COR-L47 (cell line): ENCODE data around the gene STPG3.
"Not testable (repeated sequence)": the region's sequence is repeated elsewhere in the genome, so short reads cannot be mapped to it uniquely, and the experiment has no call there.

ENCODE experiments used
- DNase-seq: peaks from one replicate; lab custom pipeline; 2025; lab: John Stamatoyannopoulos, UW

STPG3 gene

DNA sequence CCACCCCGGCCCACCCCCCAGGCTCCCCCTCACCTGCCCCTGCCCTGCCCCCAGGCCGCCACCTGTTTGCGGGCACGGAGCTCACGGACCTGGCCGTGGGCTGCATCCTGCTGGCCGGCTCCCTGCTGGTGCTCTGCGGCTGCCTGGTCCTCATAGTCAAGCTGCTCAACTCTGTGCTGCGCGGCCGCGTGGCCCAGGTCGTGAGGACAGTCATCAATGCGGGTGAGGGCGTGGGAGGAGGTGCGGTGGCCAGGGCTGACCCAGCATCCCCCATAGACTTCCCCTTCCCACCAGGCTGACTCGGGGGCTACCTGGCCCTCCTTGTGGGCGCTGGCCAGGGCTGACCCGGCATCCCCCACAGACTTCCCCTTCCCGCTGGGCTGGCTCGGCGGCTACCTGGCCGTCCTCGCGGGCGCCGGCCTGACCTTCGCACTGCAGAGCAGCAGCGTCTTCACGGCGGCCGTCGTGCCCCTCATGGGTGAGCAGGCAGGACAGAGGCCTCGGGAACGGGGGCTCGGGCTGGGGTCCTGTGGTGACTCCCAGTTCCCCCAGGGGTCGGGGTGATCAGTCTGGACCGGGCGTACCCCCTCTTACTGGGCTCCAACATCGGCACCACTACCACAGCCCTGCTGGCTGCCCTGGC, 16.9 kb upstream of the STPG3 start:
- DNase-seq: no peak

DNA sequence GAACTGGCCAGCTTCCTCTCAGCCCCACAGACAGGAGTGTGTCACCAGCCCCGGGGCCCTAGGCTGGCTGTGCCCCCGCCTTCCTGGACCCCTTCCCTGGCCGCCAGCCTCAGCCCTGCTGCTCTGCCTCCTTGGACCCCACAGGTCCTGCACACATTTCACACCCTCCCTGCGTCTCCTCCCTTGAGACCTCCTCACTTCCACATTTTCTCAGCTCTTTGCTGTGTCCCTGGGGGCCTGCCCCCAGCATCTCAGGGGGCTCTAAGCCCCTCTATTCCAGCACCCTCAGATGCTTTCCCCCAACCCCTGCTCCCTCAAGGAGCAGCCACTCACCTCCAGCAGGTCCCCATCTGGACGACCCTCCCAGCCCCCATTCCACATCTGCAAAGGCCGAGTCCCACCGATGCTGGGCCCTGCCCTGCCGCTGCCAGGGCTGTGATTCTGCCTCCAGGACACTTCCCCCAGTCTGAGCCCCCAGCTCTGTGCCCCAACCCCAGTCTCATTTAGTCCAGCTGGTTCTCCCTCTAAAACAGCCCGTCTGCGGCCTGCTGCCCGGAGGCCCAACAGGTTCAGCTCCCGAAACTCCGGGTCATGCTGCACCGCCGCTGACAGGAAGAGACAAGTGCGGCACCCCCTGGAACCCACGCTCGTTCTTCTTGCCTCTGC, 16.2 kb upstream of the STPG3 start:
- DNase-seq: no peak

DNA sequence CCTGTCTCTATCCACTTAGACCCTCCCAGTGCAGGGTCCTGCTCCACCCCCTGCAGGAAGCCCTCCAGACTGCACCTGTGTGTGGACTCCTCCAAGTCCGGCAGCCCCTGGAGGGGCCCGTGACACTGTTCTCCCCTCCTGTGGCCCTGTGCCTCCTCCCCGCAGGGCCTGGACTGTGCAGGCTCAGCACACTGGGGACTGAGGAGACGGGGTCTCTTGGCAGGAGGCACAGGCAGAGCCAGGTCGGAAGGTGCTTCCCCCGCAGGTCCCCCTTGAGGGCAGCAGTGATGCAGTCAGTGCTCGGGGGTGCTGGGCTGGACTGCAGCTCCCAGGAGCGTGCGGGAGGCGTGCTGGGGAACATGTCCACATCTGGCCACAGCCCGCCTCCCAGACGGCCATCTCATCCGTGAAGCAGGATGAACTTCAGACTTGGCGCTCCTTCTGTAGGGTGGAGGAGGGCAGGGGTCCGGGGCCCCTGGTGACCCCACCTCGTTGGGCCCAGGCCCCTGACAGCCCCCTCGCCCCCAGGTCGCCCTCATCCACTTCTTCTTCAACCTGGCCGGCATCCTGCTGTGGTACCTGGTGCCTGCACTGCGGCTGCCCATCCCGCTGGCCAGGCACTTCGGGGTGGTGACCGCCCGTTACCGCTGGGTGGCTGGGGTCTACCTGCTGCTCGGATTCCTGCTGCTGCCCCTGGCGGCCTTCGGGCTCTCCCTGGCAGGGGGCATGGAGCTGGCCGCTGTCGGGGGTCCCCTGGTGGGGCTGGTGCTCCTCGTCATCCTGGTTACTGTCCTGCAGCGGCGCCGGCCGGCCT, 15.5 kb upstream of the STPG3 start:
- no peak for DNase-seq

DNA sequence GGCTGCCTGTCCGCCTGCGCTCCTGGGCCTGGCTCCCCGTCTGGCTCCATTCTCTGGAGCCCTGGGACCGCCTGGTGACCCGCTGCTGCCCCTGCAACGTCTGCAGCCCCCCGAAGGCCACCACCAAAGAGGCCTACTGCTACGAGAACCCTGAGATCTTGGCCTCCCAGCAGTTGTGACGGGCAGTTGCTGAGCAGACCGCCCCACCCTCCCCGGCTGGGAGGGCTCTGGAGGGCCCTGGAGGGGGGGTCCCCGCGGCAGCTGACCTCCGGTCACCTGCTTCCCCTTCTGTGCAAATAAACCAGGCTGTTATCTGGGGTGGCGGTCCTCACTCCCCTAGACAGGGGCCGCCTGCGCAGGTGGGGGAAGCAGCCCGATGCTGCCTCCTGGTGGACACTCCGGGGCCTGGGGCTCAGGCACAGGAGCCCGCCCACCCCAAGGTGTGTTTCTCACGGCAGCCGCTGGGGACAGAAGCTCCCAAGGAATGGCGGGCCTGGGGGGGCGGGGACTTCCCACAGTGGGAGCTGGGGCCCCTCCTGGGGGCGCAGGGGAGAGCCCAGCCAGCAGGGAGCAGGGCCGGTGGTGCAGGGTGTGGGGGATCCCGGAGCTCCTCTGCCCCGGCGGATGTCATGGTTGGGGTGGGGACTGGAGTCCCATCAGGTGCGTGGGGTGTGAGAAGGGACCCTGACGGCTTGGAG, 14.7 kb upstream of the STPG3 start:
- DNase-seq: peak; percentile 91

DNA sequence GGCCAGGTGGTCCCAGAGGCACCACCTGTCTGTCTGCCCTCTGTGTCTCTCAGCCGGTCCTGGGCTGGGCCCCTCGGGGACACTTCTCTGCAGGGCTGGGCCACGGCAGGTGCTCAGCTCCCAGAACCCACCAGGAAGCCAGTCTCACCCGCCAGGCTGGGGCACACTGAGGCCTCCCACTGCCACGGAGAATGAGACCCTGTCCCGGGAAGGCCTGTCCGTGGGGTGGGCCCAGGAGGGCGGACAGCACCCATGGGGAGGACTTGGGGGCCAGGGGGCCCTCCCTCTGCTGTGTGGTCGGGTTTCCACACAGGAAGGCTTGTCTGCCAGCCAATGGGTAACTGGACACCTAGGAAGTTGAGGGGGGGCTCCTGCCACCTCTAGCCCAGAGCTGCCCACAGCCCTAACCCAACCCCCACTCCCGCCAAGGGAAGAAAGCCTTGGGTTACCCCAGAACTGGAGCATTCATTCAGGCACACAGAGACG, 14.1 kb upstream of the STPG3 start:
- no peak for DNase-seq

GRCh38 chr9:137237759-137238726, 13.0 kb upstream of the STPG3 start:
- DNase-seq: peak; percentile 86

GRCh38 chr9:137239541-137240200, 11.4 kb upstream of the STPG3 start:
- not testable (repeated sequence) for DNase-seq

DNA sequence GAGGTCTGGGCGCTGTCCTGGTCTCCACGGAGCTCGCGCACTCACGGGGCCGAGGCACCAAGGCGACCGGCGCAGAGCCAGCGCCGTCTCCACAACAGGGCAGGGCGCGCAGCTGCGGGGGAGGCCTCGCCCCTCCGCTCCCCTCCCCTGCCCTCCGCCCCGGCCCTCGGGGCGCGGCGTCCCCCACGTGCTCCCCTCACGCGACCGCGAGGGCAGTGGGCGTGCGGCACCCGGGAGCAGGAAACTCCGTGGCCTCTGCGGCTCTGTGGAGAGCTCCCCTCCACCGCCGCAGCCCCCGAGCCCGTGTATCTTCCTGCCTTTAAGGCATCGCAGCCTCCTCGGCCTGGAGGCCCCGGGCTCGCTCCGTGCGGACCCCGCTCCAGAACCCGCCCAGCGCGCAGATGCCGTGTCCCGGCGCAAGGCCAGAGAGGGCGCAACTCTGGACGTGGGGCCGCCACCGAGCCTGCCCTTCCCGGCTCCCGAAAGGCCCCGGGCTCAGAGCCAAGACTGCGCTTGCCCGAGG, 10.7 kb upstream of the STPG3 start:
- DNase-seq: peak; percentile 75

DNA sequence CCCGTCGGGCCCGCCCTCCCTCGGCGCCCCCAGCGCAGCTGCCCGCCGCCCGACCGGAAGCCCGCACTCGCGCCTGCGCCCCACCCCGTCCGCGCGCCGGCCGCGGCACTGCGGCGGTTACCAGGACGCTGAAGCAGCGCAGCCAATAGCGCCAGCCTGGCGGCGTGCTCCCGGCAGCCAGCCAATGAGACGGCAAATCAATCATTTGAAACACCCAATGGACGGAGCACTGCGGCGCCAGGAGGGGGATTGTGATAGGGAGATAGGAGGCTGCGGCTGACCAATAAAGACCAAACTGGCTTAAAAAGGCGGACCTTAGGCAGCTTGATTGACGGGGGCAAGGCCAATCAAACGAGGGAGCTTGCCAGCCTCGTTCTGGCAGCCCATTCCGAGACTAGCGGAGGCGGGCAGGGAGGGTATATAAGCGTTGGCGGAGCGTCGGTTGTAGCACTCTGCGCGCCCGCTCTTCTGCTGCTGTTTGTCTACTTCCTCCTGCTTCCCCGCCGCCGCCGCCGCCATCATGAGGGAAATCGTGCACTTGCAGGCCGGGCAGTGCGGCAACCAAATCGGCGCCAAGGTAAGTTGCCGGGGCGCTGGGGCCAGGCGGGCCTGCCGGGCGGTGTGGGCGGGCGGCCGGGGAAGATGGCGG, 10.1 kb upstream of the STPG3 start, which contains the start of gene TUBB4B:
TSS of gene TUBB4B (plus strand) at position 447 of the 649 bp plus-strand sequence. CDS start at position 521, 74 bp downstream.
- DNase-seq: peak; percentile 99

DNA sequence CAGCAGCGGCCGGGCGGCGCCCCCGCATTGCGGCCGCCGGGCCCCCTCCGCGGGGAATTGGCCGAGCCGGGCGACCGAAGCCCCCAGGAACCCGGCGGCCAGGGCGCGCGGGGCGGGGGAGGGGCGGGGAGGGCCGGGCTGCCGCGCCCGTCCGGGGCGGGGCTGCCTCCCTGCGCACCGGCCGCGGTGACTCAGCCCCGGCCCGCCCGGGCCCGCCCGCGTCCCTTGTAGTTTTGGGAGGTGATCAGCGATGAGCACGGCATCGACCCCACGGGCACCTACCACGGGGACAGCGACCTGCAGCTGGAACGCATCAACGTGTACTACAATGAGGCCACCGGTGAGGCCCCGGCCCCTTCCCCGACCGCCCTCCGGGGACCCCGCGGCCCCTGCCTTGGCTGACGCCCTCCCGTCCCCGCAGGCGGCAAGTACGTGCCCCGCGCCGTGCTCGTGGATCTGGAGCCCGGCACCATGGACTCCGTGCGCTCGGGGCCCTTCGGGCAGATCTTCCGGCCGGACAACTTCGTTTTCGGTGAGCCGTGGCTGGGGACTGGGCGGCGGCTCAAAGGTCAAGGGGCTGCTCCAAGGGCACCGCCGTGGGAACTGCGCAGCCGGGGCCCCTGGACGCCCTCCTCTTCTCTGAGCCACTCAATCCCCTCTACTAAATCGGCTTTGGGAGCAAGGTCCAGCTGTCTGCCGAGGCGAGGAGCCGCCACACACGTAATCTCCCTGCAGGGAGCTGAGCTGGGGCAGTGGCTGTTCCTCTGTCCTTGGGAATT, 9.4 kb upstream of the STPG3 start:
- no peak for DNase-seq

DNA sequence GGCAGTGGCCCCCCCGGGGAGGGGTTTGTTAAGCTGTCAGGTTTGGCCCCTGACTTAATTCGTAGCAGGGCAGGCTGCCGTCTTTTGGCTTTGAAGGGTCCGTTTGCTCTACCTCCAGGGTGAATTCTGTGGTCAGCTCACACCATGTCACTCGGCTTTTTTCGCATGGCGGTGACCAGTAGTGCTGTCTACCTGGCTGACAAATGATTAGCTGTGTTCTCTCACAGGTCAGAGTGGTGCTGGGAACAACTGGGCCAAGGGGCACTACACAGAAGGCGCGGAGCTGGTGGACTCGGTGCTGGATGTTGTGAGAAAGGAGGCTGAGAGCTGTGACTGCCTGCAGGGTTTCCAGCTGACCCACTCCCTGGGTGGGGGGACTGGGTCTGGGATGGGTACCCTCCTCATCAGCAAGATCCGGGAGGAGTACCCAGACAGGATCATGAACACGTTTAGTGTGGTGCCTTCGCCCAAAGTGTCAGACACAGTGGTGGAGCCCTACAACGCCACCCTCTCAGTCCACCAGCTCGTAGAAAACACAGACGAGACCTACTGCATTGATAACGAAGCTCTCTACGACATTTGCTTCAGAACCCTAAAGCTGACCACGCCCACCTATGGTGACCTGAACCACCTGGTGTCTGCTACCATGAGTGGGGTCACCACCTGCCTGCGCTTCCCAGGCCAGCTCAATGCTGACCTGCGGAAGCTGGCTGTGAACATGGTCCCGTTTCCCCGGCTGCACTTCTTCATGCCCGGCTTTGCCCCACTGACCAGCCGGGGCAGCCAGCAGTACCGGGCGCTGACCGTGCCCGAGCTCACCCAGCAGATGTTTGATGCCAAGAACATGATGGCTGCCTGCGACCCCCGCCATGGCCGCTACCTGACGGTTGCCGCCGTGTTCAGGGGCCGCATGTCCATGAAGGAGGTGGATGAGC, 8.6 kb upstream of the STPG3 start:
- DNase-seq: no peak

- not testable (repeated sequence) for DNase-seq
Observed at GRCh38 chr9:137243266-137243625, 7.8 kb upstream of the STPG3 start.

GRCh38 chr9:137243626-137244485, 7.2 kb upstream of the STPG3 start:
- DNase-seq: no peak

GRCh38 chr9:137244486-137245449, 6.3 kb upstream of the STPG3 start:
- peak; percentile 64 for DNase-seq
